Measurements from ENCODE around the gene SLAMF9. TPM values are rescaled to one million over a fixed set of nuclear protein-coding genes. Genes with fewer than 3 reads are reported as not detected.

The SLAMF9 gene
- total and polyA plus RNA-seq, 2 donors (not counting 3 experiments of a cell fraction or from before 2014, with no cell fraction given) = not detected

DNA sequence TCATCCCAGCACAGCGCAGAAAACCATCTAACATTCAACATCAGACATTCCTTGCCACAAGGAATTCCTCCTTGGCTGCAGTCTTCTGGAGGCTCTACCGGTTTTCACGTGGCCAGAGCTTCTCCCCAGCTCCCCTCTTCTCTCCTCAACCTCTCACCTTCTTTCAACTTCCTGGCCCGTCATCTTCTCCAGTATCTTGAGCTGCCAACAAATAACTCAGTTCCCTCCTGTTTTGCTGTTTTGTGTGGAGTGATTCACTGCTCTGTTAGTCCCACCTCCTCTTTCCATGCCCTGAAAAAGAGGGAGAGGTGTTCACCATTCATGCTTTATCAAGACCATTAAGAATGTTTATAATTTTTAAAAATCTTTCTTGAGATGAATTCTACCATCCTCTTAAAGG, 45.2 kb upstream of the SLAMF9 start:
- peaks cover 8 to 14% of the 10 kb centered on the region in 2 experiments for H3K27me3 ChIP-seq (ENCODE audit: control insufficient read depth in 2 of 2, insufficient read depth in 2 of 2, low read length in 2 of 2)
- intact Hi-C loops (cut with micrococcal nuclease) (no loop called here), dilution Hi-C loops (cut with MboI; ENCODE audit: extremely low pct_ligation_motif_present, low sequenced_read_pairs) (no loop called here)
- ChIA-PET POLR2A (no interaction called here), CTCF (interaction anchor here (1.2 to 2.5 kb wide), 3 partner anchors 9 to 867 kb away, joined by 3 to 23 read pairs (median 3); no protein-coding TSS in a partner anchor)
- H3K4me3 ChIP-seq (replicated peaks in 1 of 3; ENCODE audit: insufficient read depth in 1 of 3, low read depth in 1 of 3, low read length in 3 of 3) = no peak overlapping the region
- no peak overlapping the region for H3K4me2 ChIP-seq (ENCODE audit: insufficient read depth, low read length)
- TF ChIP-seq JUN (IDR thresholded peaks at IDR 0.05; ENCODE audit: borderline replicate concordance, insufficient read depth, insufficient read length, low read depth) (no peak), GATA2 (IDR thresholded peaks at IDR 0.05; ENCODE audit: insufficient read depth, insufficient read length, low read depth, low read length) (no peak), EZH2 (IDR thresholded peaks at IDR 0.05; ENCODE audit: borderline replicate concordance, low read depth, low read length, severe bottlenecking) (no peak), MYC (IDR thresholded peaks at IDR 0.05; ENCODE audit: low read depth, low read length) (no peak), POLR2AphosphoS5 (IDR thresholded peaks at IDR 0.05; ENCODE audit: insufficient read depth, low read depth, low read length) (no peak)
- TF ChIP-seq, protein P1, sequence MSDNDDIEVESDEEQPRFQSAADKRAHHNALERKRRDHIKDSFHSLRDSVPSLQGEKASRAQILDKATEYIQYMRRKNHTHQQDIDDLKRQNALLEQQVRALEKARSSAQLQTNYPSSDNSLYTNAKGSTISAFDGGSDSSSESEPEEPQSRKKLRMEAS (IDR thresholded peaks at IDR 0.05; ENCODE audit: insufficient read depth, insufficient read length) = no peak
- no peaks in the 10 kb centered on the region for H4K20me1 ChIP-seq (replicated peaks; ENCODE audit: control insufficient read depth, extremely low read depth, insufficient read depth, low read length)
- H2AFZ ChIP-seq (ENCODE audit: low read depth, low read length) = no peak overlapping the region
- no peaks in the 10 kb centered on the region for H3K9me3 ChIP-seq (replicated peaks; ENCODE audit: control insufficient read depth, insufficient read depth, low read length)
- FAIRE-seq = no peak
- H3K9me1 ChIP-seq (replicated peaks; ENCODE audit: control insufficient read depth, extremely low read depth, insufficient read depth, low read length) = no peaks in the 10 kb centered on the region
- BruUV-seq (replicated peaks) = no TSS peak
- H3K27ac ChIP-seq (ENCODE audit: insufficient read depth, low read depth, low read length) = no peak overlapping the region
- H3K9ac ChIP-seq (replicated peaks; ENCODE audit: extremely low read depth, insufficient read depth, low read length) = no peak overlapping the region
- H3K4me1 ChIP-seq (ENCODE audit: control insufficient read depth, extremely low read depth, insufficient read depth, low read length) = no peaks in the 10 kb centered on the region
- DNase-seq (ENCODE audit: low read depth, low spot score) = no peak
- H3K36me3 ChIP-seq (ENCODE audit: control insufficient read depth in 2 of 2, extremely low read depth in 1 of 2, insufficient read depth in 2 of 2, low read length in 2 of 2) = no peaks in the 10 kb centered on the region
- no peaks in the 10 kb centered on the region for H3K79me2 ChIP-seq (ENCODE audit: control insufficient read depth, insufficient read depth, low read length)

DNA sequence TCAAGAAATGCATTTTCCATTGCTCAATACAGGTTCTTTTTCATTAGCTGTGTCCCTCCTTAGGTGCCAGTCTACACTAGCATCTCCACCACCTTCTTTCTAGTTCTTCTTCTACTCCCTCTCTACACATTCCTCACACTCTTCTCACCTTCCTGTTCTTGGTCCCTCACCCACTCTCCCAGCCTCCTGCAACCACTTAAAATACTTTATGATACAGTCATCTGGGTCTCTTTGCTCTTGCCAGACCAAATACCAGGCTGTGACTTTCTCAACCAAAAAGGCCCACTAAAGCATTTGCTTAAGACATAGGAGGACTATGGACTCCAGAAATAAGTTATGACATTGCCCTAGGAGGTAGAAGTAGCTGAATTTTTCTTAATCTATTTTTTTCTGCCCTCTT, 42.6 kb upstream of the SLAMF9 start:
- Histone ChIP-seq H3K79me2 (ENCODE audit: control insufficient read depth, insufficient read depth, low read length) (no peaks in the 10 kb centered on the region), H3K4me3 (replicated peaks in 1 of 3; ENCODE audit: insufficient read depth in 1 of 3, low read depth in 1 of 3, low read length in 3 of 3) (no peak overlapping the region), H3K27me3 (ENCODE audit: control insufficient read depth in 2 of 2, insufficient read depth in 2 of 2, low read length in 2 of 2) (peaks cover 13 to 15% of the 10 kb centered on the region in 2 experiments), H3K4me1 (ENCODE audit: control insufficient read depth, extremely low read depth, insufficient read depth, low read length) (no peaks in the 10 kb centered on the region), H2AFZ (ENCODE audit: low read depth, low read length) (no peak overlapping the region), H4K20me1 (replicated peaks; ENCODE audit: control insufficient read depth, extremely low read depth, insufficient read depth, low read length) (no peaks in the 10 kb centered on the region), H3K36me3 (ENCODE audit: control insufficient read depth in 2 of 2, extremely low read depth in 1 of 2, insufficient read depth in 2 of 2, low read length in 2 of 2) (no peaks in the 10 kb centered on the region), H3K9me3 (replicated peaks; ENCODE audit: control insufficient read depth, insufficient read depth, low read length) (no peaks in the 10 kb centered on the region), H3K27ac (ENCODE audit: insufficient read depth, low read depth, low read length) (no peak overlapping the region), H3K9ac (replicated peaks; ENCODE audit: extremely low read depth, insufficient read depth, low read length) (no peak overlapping the region), H3K4me2 (ENCODE audit: insufficient read depth, low read length) (no peak overlapping the region), H3K9me1 (replicated peaks; ENCODE audit: control insufficient read depth, extremely low read depth, insufficient read depth, low read length) (no peaks in the 10 kb centered on the region)
- dilution Hi-C loops (cut with MboI; ENCODE audit: extremely low pct_ligation_motif_present, low sequenced_read_pairs) (no loop called here), intact Hi-C loops (cut with micrococcal nuclease) (no loop called here)
- TF ChIP-seq GATA2 (IDR thresholded peaks at IDR 0.05; ENCODE audit: insufficient read depth, insufficient read length, low read depth, low read length) (no peak), MYC (IDR thresholded peaks at IDR 0.05; ENCODE audit: low read depth, low read length) (no peak), POLR2A (IDR thresholded peaks at IDR 0.05; ENCODE audit: low read depth, low read length) (no peak), FOS (IDR thresholded peaks at IDR 0.05; ENCODE audit: borderline replicate concordance, insufficient read depth, low read length) (no peak), EZH2 (IDR thresholded peaks at IDR 0.05; ENCODE audit: borderline replicate concordance, low read depth, low read length, severe bottlenecking) (no peak), JUN (IDR thresholded peaks at IDR 0.05; ENCODE audit: borderline replicate concordance, insufficient read depth, insufficient read length, low read depth) (no peak)
- TF ChIP-seq, protein P2, sequence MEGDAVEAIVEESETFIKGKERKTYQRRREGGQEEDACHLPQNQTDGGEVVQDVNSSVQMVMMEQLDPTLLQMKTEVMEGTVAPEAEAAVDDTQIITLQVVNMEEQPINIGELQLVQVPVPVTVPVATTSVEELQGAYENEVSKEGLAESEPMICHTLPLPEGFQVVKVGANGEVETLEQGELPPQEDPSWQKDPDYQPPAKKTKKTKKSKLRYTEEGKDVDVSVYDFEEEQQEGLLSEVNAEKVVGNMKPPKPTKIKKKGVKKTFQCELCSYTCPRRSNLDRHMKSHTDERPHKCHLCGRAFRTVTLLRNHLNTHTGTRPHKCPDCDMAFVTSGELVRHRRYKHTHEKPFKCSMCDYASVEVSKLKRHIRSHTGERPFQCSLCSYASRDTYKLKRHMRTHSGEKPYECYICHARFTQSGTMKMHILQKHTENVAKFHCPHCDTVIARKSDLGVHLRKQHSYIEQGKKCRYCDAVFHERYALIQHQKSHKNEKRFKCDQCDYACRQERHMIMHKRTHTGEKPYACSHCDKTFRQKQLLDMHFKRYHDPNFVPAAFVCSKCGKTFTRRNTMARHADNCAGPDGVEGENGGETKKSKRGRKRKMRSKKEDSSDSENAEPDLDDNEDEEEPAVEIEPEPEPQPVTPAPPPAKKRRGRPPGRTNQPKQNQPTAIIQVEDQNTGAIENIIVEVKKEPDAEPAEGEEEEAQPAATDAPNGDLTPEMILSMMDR (IDR thresholded peaks at IDR 0.05; ENCODE audit: extremely low read depth in 1 of 2, insufficient read depth in 1 of 2, low read depth in 1 of 2, low read length in 2 of 2) = no peak
- TF ChIP-seq, protein P1 (IDR thresholded peaks at IDR 0.05; ENCODE audit: insufficient read depth, insufficient read length) = no peak
- DNase-seq (ENCODE audit: low read depth, low spot score) = no peak
- ChIA-PET CTCF (interaction anchor here (0.9 to 1.3 kb wide), 3 partner anchors 10 to 65 kb away, joined by 3 to 5 read pairs (median 3); no protein-coding TSS in a partner anchor), POLR2A (no interaction called here)
- BruUV-seq (replicated peaks) = no TSS peak
- no peak for FAIRE-seq

Measured in endothelial cell of umbilical vein (primary cell).